Stimulated activated CD8-positive, alpha-beta memory T cell treated with anti-CD3 and anti-CD28 coated beads, Interleukin-15, amount 100 ng/mL, for 48 hours (primary cell): ENCODE data around the gene OAF.
"Not testable (repeated sequence)": the region's sequence is repeated elsewhere in the genome, so short reads cannot be mapped to it uniquely, and the experiment has no call there.

Experiments used
- DNase-seq, 2 donors: peaks; one replicate each; pipeline ENCODE4 v3.0.0-alpha.2; 2020; ENCODE audit warnings: low read depth in 2 of 2

The OAF gene

GRCh38 chr11:120241277-120241676 is 30.4 kb downstream of the OAF start:
- DNase-seq, result no peak

GRCh38 chr11:120243221-120243620 is 32.4 kb downstream of the OAF start:
- no peak for DNase-seq

GRCh38 chr11:120244476-120245365 is 33.9 kb downstream of the OAF start:
- DNase-seq, result no peak

GRCh38 chr11:120245434-120245833 is 34.6 kb downstream of the OAF start:
- no peak for DNase-seq

- no peak for DNase-seq
Observed at GRCh38 chr11:120248551-120249278, 37.9 kb downstream of the OAF start.

- DNase-seq, result no peak
Observed at GRCh38 chr11:120249279-120250262, 38.7 kb downstream of the OAF start.

- DNase-seq, result not testable (repeated sequence)
Observed at GRCh38 chr11:120253377-120253776, 42.5 kb downstream of the OAF start.

- DNase-seq, result no peak
Observed at GRCh38 chr11:120254788-120255518, 44.1 kb downstream of the OAF start.

GRCh38 chr11:120255519-120255866 is 44.7 kb downstream of the OAF start:
- DNase-seq, result no peak

GRCh38 chr11:120256178-120256577 is 45.3 kb downstream of the OAF start:
- DNase-seq, result no peak

- DNase-seq, result no peak
Observed at GRCh38 chr11:120256779-120257178, 45.9 kb downstream of the OAF start.

- DNase-seq, result no peak
Observed at GRCh38 chr11:120257346-120257745, 46.5 kb downstream of the OAF start.

- DNase-seq, result no peak
Observed at GRCh38 chr11:120258661-120259060, 47.8 kb downstream of the OAF start.

- DNase-seq, result no peak
Observed at GRCh38 chr11:120259241-120259640, 48.4 kb downstream of the OAF start.

- DNase-seq, result no peak
Observed at GRCh38 chr11:120259988-120260565, 49.2 kb downstream of the OAF start.

GRCh38 chr11:120260616-120261015 is 49.8 kb downstream of the OAF start:
- no peak for DNase-seq

GRCh38 chr11:120261321-120261720 is 50.5 kb downstream of the OAF start:
- no peak for DNase-seq

- DNase-seq, result no peak
Observed at GRCh38 chr11:120261931-120262330, 51.1 kb downstream of the OAF start.

GRCh38 chr11:120267319-120267718 is 56.5 kb downstream of the OAF start:
- DNase-seq, result no peak

- no peak for DNase-seq
Observed at GRCh38 chr11:120268686-120269085, 57.9 kb downstream of the OAF start.

- DNase-seq, result no peak
Observed at GRCh38 chr11:120270386-120270785, 59.6 kb downstream of the OAF start.
